Mesenchymal stem cell (in vitro differentiated cells and primary cell): ENCODE measurements around the gene CHD9NB.
"Not testable (repeated sequence)": the region's sequence is repeated elsewhere in the genome, so short reads cannot be mapped to it uniquely, and the experiment has no call there.

Experiments
- DNase-seq: peaks from one replicate; pipeline ENCODE4 v3.0.0-alpha.2; 2013
- H2AFZ ChIP-seq: one replicate; pipeline ENCODE4 v1.6.1; 2013; ENCODE audit warnings: low read depth, mild to moderate bottlenecking, control low read depth, inconsistent platforms, low read length, moderate library complexity
- H2AK5ac ChIP-seq: 2 replicates; pipeline ENCODE4 v1.6.1; 2013; ENCODE audit warnings: low read length, moderate library complexity, mild to moderate bottlenecking, inconsistent platforms; ENCODE audit not compliant: severe bottlenecking
- H2BK120ac ChIP-seq: one replicate; pipeline ENCODE4 v1.6.1; 2013; ENCODE audit warnings: low read depth, mild to moderate bottlenecking, inconsistent platforms, low read length, moderate library complexity
- H2BK12ac ChIP-seq, 2 experiments: one replicate each; pipeline ENCODE4 v1.6.1; 2013; ENCODE audit warnings: inconsistent platforms in 2 of 2, low read length in 2 of 2, mild to moderate bottlenecking in 2 of 2, moderate library complexity in 2 of 2, control low read depth in 1 of 2
- H2BK15ac ChIP-seq: one replicate; pipeline ENCODE4 v1.6.1; 2013; ENCODE audit warnings: mild to moderate bottlenecking, low read depth, inconsistent platforms; ENCODE audit not compliant: poor library complexity, severe bottlenecking
- H2BK5ac ChIP-seq: 2 replicates; pipeline ENCODE4 v1.6.1; 2013; ENCODE audit warnings: low read depth, mild to moderate bottlenecking, low read length, control low read depth, inconsistent platforms; ENCODE audit not compliant: poor library complexity, severe bottlenecking
- H3K14ac ChIP-seq, 2 experiments: one replicate each; pipeline ENCODE4 v1.6.1; 2013; ENCODE audit warnings: inconsistent platforms in 2 of 2, low read length in 2 of 2, control low read depth in 1 of 2, mild to moderate bottlenecking in 1 of 2, moderate library complexity in 1 of 2
- H3K18ac ChIP-seq, 2 experiments: one replicate each; pipeline ENCODE4 v1.6.1; 2013; ENCODE audit warnings: inconsistent platforms in 2 of 2, low read length in 2 of 2, control low read depth in 1 of 2, low read depth in 1 of 2, mild to moderate bottlenecking in 1 of 2
- H3K23ac ChIP-seq, 2 experiments: one replicate each; pipeline ENCODE4 v1.6.1; 2013; ENCODE audit warnings: inconsistent platforms in 2 of 2, low read length in 2 of 2, mild to moderate bottlenecking in 2 of 2, moderate library complexity in 2 of 2, control low read depth in 1 of 2
- H3K27ac ChIP-seq: 2 replicates; pipeline ENCODE4 v1.5.1; 2013; ENCODE audit warnings: mild to moderate bottlenecking, moderate library complexity, low read length, control low read depth, inconsistent platforms; ENCODE audit not compliant: poor library complexity, severe bottlenecking
- H3K27me3 ChIP-seq, 2 experiments: 2 replicates each; pipeline versions ENCODE4 v1.6.1 to v1.7.0; 2013; ENCODE audit warnings: low read length in 2 of 2, mild to moderate bottlenecking in 2 of 2, moderate library complexity in 2 of 2, control low read depth in 1 of 2, inconsistent platforms in 1 of 2; ENCODE audit not compliant: control insufficient read depth in 1 of 2, insufficient read depth in 1 of 2
- H3K36me3 ChIP-seq, 2 experiments: 2 replicates each; pipeline versions ENCODE4 v1.6.1 to v1.7.0; 2013; ENCODE audit warnings: low read length in 2 of 2, control low read depth in 1 of 2, inconsistent platforms in 1 of 2, low read depth in 1 of 2, mild to moderate bottlenecking in 1 of 2; ENCODE audit not compliant: insufficient read depth in 2 of 2, control insufficient read depth in 1 of 2
- H3K4ac ChIP-seq, 2 experiments: one replicate each; pipeline ENCODE4 v1.6.1; 2013; ENCODE audit warnings: inconsistent platforms in 2 of 2, low read length in 2 of 2, mild to moderate bottlenecking in 2 of 2, moderate library complexity in 2 of 2, control low read depth in 1 of 2, low read depth in 1 of 2
- H3K4me1 ChIP-seq: 2 replicates; pipeline ENCODE4 v1.6.1; 2013; ENCODE audit warnings: low read depth, low read length, control low read depth; ENCODE audit not compliant: control insufficient read depth, insufficient read depth
- H3K4me2 ChIP-seq: 2 replicates; pipeline ENCODE4 v1.6.1; 2013; ENCODE audit warnings: low read length, mild to moderate bottlenecking, inconsistent platforms; ENCODE audit not compliant: poor library complexity, severe bottlenecking
- H3K4me3 ChIP-seq, 2 experiments: 2 replicates each; pipeline versions ENCODE4 v1.5.1 to v1.7.0; 2013; ENCODE audit warnings: low read length in 2 of 2, mild to moderate bottlenecking in 2 of 2, control low read depth in 1 of 2, low read depth in 1 of 2; ENCODE audit not compliant: insufficient read depth in 1 of 2
- H3K79me1 ChIP-seq: replicated peaks from 2 replicates; pipeline ENCODE4 v1.6.1; 2013; ENCODE audit warnings: mild to moderate bottlenecking, control low read depth, low read length, inconsistent platforms; ENCODE audit not compliant: poor library complexity, severe bottlenecking
- H3K9ac ChIP-seq: 2 replicates; pipeline ENCODE4 v1.7.0; 2013; ENCODE audit warnings: mild to moderate bottlenecking, low read length, moderate library complexity
- H3K9me3 ChIP-seq: 2 replicates; pipeline ENCODE4 v1.7.0; 2013; ENCODE audit warnings: mild to moderate bottlenecking, low read length; ENCODE audit not compliant: control insufficient read depth
- H4K8ac ChIP-seq: one replicate; pipeline ENCODE4 v1.6.1; 2013; ENCODE audit warnings: inconsistent platforms, mild to moderate bottlenecking, low read length, moderate library complexity
- H4K91ac ChIP-seq: one replicate; pipeline ENCODE4 v1.6.1; 2013; ENCODE audit warnings: mild to moderate bottlenecking, low read length, inconsistent platforms
- WGBS: methylation state at CpG from one replicate; pipeline ENCODE4 v1.1.7; 2013; ENCODE audit warnings: mixed read lengths; 5-methylcytosine and 5-hydroxymethylcytosine counted together

CHD9NB gene

GRCh38 chr16:53036711-53037110, 16.0 kb downstream of the CHD9NB start:
- peak overlapping the region; percentile 75 for H2AK5ac ChIP-seq
- not testable (repeated sequence) for H3K27ac ChIP-seq, H3K9me3 ChIP-seq, H2BK12ac ChIP-seq, H2BK15ac ChIP-seq, H4K8ac ChIP-seq, H3K9ac ChIP-seq, DNase-seq, H2AFZ ChIP-seq, H3K36me3 ChIP-seq, H3K79me1 ChIP-seq, H3K4ac ChIP-seq, H3K4me2 ChIP-seq, H3K14ac ChIP-seq, H3K4me3 ChIP-seq, H3K27me3 ChIP-seq, H2BK5ac ChIP-seq, H3K4me1 ChIP-seq, H2BK120ac ChIP-seq, H3K23ac ChIP-seq, H4K91ac ChIP-seq, H3K18ac ChIP-seq
- 72% methylated on average over 5 of the region's 6 CpGs for WGBS

GRCh38 chr16:53036066-53036465, 16.6 kb downstream of the CHD9NB start:
- H3K4me2 ChIP-seq, result no peak overlapping the region
- H3K14ac ChIP-seq, result no peak overlapping the region
- no peaks in the 10 kb centered on the region for H3K27me3 ChIP-seq
- no peak overlapping the region for H3K18ac ChIP-seq
- peaks cover 10% of the 10 kb centered on the region for H3K9me3 ChIP-seq
- WGBS, result 95% methylated on average over 6 of the region's 6 CpGs
- no peak overlapping the region for H2BK5ac ChIP-seq
- H2BK12ac ChIP-seq, result no peak overlapping the region
- peaks cover 3% of the 10 kb centered on the region for H3K4me1 ChIP-seq
- no peak overlapping the region for H2BK15ac ChIP-seq
- DNase-seq, result no peak
- H2AK5ac ChIP-seq, result peak overlapping the region; percentile 57
- H3K36me3 ChIP-seq, result no peaks in the 10 kb centered on the region
- H3K23ac ChIP-seq, result no peak overlapping the region
- peaks cover 7% of the 10 kb centered on the region for H3K79me1 ChIP-seq
- H4K91ac ChIP-seq, result no peak overlapping the region
- H3K4me3 ChIP-seq, result no peak overlapping the region
- no peak overlapping the region for H2AFZ ChIP-seq
- no peak overlapping the region for H3K4ac ChIP-seq
- H3K27ac ChIP-seq, result no peak overlapping the region
- H2BK120ac ChIP-seq, result no peak overlapping the region
- no peak overlapping the region for H3K9ac ChIP-seq
- no peak overlapping the region for H4K8ac ChIP-seq

- H2BK15ac ChIP-seq, result no peak overlapping the region
- no peak overlapping the region for H3K9ac ChIP-seq
- H4K8ac ChIP-seq, result no peak overlapping the region
- H3K27ac ChIP-seq, result no peak overlapping the region
- no peak overlapping the region for H2AFZ ChIP-seq
- H2BK5ac ChIP-seq, result no peak overlapping the region
- no peak overlapping the region for H2BK120ac ChIP-seq
- H3K27me3 ChIP-seq, result no peaks in the 10 kb centered on the region
- no peak overlapping the region for H3K23ac ChIP-seq
- no peak overlapping the region for H3K4me2 ChIP-seq
- H3K14ac ChIP-seq, result no peak overlapping the region
- H3K18ac ChIP-seq, result no peak overlapping the region
- 89% methylated on average over 3 of the region's 3 CpGs for WGBS
- peaks cover 10% of the 10 kb centered on the region for H3K9me3 ChIP-seq
- peaks cover 3% of the 10 kb centered on the region for H3K4me1 ChIP-seq
- no peak overlapping the region for H3K4me3 ChIP-seq
- peaks cover 7% of the 10 kb centered on the region for H3K79me1 ChIP-seq
- no peaks in the 10 kb centered on the region for H3K36me3 ChIP-seq
- no peak overlapping the region for H3K4ac ChIP-seq
- H2BK12ac ChIP-seq, result no peak overlapping the region
- H2AK5ac ChIP-seq, result no peak overlapping the region
- no peak overlapping the region for H4K91ac ChIP-seq
- no peak for DNase-seq
These were observed 17.3 kb downstream of the CHD9NB start for GRCh38 chr16:53035176-53035942.

GRCh38 chr16:53034306-53034705, 18.4 kb downstream of the CHD9NB start:
- Histone ChIP-seq H2AFZ (no peak overlapping the region), H3K4me1 (peaks cover 2% of the 10 kb centered on the region)

More at GRCh38 chr16:53034306-53034705, 18.4 kb downstream of the CHD9NB start:
- H3K4me3 ChIP-seq, result no peak overlapping the region
- H2BK120ac ChIP-seq, result no peak overlapping the region
- H3K4me2 ChIP-seq, result no peak overlapping the region
- H3K18ac ChIP-seq, result no peak overlapping the region
- no peak overlapping the region for H2AK5ac ChIP-seq
- H3K4ac ChIP-seq, result no peak overlapping the region
- no peak overlapping the region for H2BK15ac ChIP-seq
- H3K9ac ChIP-seq, result no peak overlapping the region
- H3K9me3 ChIP-seq, result peaks cover 10% of the 10 kb centered on the region
- WGBS, result 76% methylated on average over 4 of the region's 6 CpGs
- H4K91ac ChIP-seq, result no peak overlapping the region
- H3K23ac ChIP-seq, result no peak overlapping the region
- no peaks in the 10 kb centered on the region for H3K27me3 ChIP-seq
- no peak overlapping the region for H3K14ac ChIP-seq
- no peak for DNase-seq
- H2BK12ac ChIP-seq, result no peak overlapping the region
- H3K27ac ChIP-seq, result no peak overlapping the region
- no peak overlapping the region for H4K8ac ChIP-seq
- peaks cover 3% of the 10 kb centered on the region for H3K79me1 ChIP-seq
- H3K36me3 ChIP-seq, result no peaks in the 10 kb centered on the region
- no peak overlapping the region for H2BK5ac ChIP-seq
